Esophagus squamous epithelium (tissue), 4 donors: ENCODE measurements around the gene SCN11A.

Experiments used
- POLR2A ChIP-seq, 4 donors: fragments of 450-650 bp; IDR thresholded peaks; one replicate each; pipeline ENCODE4 v1.6.1; 2017; ENCODE audit warnings: antibody characterized with exemption in 4 of 4, mild to moderate bottlenecking in 4 of 4, moderate library complexity in 3 of 4
- TF ChIP-seq, protein P1 (sequence below), 6 experiments: fragments of 450-650 bp in 4 of 6; fragments of 200-600 bp in 2 of 6; sonication (generic) in 2 of 6; IDR thresholded peaks; one replicate each; pipeline ENCODE4 v1.5.1; 2016 to 2019; ENCODE audit warnings: antibody characterized with exemption in 6 of 6, mild to moderate bottlenecking in 4 of 6, moderate library complexity in 4 of 6

DNA sequence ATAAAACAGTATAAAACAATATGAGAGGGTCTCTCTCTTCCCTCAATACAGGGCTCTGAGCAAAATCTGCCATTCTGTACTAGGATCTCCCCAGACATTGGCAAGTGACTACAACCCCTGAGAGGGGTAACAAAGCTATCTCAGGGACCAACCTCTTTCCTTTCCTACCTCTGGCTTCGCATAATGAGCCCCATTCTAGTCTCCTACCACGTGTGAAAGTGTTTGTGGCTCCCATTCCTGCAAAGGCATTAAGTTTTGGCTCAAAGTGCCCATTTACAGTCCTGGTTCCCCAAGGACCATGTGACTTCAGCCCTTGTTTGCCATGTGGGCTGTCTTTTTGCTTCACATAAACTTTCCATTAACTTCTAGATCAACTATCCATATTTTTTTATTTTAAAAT is 46.4 kb downstream of the SCN11A start:
- TF ChIP-seq, protein P1, sequence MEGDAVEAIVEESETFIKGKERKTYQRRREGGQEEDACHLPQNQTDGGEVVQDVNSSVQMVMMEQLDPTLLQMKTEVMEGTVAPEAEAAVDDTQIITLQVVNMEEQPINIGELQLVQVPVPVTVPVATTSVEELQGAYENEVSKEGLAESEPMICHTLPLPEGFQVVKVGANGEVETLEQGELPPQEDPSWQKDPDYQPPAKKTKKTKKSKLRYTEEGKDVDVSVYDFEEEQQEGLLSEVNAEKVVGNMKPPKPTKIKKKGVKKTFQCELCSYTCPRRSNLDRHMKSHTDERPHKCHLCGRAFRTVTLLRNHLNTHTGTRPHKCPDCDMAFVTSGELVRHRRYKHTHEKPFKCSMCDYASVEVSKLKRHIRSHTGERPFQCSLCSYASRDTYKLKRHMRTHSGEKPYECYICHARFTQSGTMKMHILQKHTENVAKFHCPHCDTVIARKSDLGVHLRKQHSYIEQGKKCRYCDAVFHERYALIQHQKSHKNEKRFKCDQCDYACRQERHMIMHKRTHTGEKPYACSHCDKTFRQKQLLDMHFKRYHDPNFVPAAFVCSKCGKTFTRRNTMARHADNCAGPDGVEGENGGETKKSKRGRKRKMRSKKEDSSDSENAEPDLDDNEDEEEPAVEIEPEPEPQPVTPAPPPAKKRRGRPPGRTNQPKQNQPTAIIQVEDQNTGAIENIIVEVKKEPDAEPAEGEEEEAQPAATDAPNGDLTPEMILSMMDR (IDR thresholded peaks at IDR 0.05), result no peak
- no peak for TF ChIP-seq POLR2A (IDR thresholded peaks at IDR 0.05)
